Measurements from ENCODE around the gene TNK2. TPM values are rescaled to one million over a fixed set of nuclear protein-coding genes. Genes with fewer than 3 reads are reported as not detected.

Gene TNK2
- total and polyA plus RNA-seq, 7 donors: 37.1 to 322 (median 67.1) TPM

DNA sequence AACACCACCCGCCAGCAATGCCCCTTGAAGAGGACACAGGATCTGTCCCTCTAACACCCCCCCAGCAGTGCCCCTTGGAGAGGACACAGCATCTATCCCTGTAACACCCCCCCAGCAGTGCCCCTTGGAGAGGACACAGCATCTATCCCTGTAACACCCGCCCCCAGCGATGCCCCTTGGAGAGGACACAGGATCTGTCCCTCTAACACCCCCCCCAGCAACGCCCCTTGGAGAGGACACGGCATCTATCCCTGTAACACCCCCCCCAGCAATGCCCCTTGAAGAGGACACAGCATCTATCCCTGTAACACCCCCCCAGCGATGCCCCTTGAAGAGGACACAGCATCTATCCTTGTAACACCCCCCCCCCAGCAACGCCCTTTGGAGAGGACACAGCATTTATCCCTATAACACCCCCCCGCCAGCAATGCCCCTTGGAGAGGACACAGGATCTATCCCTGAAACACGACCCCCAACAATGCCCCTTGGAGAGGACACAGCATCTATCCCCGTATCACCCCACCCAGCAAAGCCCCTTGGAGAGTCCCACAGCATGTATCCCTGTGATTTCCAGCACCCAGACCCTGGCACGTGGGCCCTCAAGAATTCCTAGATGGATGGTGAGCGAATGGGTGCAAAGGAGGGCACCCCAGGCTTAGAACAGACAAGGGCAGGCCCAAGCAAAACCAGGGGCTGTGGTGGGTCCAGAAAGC is 26.9 kb downstream of the TNK2 start:
- Histone ChIP-seq H3K36me3 (ENCODE audit: insufficient read depth in 1 of 2, low read depth in 1 of 2) (peaks cover 5 to 62% of the 10 kb centered on the region in 2 donors), H3K27me3 (ENCODE audit: insufficient read depth in 3 of 3, low read length in 2 of 3) (no peaks in the 10 kb centered on the region), H3K9me3 (no peaks in the 10 kb centered on the region), H3K4me1 (peaks cover 29% of the 10 kb centered on the region), H3K4me3 (no peak overlapping the region), H3K27ac (no peak overlapping the region)
- intact Hi-C loops (cut with DNase I): no loop called here
- DNase-seq: peak in 1 of 2 donors; percentile 19
- 75 to 83% (median 83%) methylated on average over 11 of the region's 12 CpGs for WGBS, 3 donors
- no peak for TF ChIP-seq CTCF (IDR thresholded peaks at IDR 0.05)
- ATAC-seq: no peak

- ATAC-seq (no peak), DNase-seq (peak in 1 of 2 donors; percentile 17)
- WGBS, 3 donors: 80 to 92% (median 88%) methylated on average over 4 of the region's 4 CpGs
- intact Hi-C loops (cut with DNase I): no loop called here
- Histone ChIP-seq H3K9me3 (no peaks in the 10 kb centered on the region), H3K27me3 (ENCODE audit: insufficient read depth in 3 of 3, low read length in 2 of 3) (no peaks in the 10 kb centered on the region), H3K36me3 (ENCODE audit: insufficient read depth in 1 of 2, low read depth in 1 of 2) (peaks cover 5 to 62% of the 10 kb centered on the region in 2 donors), H3K4me1 (peaks cover 16% of the 10 kb centered on the region), H3K4me3 (no peak overlapping the region), H3K27ac (no peak overlapping the region)
- TF ChIP-seq CTCF (IDR thresholded peaks at IDR 0.05): no peak
These were observed 28.3 kb downstream of the TNK2 start for GRCh38 chr3:195880037-195880431.

DNA sequence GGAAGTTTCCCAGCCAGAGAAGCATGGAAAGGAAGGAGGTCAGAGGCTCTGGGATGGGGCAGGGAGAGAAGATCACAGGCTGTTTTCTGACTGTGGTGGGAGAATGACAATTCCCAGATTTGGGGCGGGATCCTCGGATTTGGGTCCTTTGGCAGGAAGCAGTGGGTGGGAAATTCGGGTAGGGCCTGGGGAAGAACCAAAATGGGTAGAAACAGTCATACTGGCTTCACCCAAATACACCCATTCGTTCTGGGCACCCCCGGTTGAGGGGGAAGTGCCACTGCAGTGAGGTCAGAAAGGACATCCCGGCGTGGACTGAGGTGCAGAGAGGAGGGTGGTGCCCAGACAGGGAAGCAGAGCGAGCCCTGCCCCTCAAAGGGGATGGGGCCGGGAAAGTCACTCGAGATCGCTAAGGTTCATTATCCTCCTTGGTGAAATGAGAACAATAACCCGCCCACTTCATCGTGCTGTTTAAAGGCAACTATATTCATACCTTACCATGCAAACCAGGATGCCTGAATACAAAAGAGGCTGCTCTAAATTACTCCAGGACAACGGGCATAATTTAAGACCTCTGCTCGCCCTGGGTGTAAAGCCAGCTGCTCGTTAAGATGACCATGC is 28.8 kb downstream of the TNK2 start:
- intact Hi-C loops (cut with DNase I): no loop called here
- H3K27me3 ChIP-seq (ENCODE audit: insufficient read depth in 3 of 3, low read length in 2 of 3): no peaks in the 10 kb centered on the region
- no peak for TF ChIP-seq CTCF (IDR thresholded peaks at IDR 0.05)
- ATAC-seq (no peak), DNase-seq (no peak)
- peaks cover 11% of the 10 kb centered on the region for H3K4me1 ChIP-seq
- H3K9me3 ChIP-seq: no peaks in the 10 kb centered on the region
- H3K36me3 ChIP-seq (ENCODE audit: insufficient read depth in 1 of 2, low read depth in 1 of 2): peaks cover 5 to 59% of the 10 kb centered on the region in 2 donors
- no peak overlapping the region for H3K4me3 ChIP-seq
- H3K27ac ChIP-seq: no peak overlapping the region
- WGBS, 3 donors: 74 to 82% (median 81%) methylated on average over 16 of the region's 16 CpGs

DNA sequence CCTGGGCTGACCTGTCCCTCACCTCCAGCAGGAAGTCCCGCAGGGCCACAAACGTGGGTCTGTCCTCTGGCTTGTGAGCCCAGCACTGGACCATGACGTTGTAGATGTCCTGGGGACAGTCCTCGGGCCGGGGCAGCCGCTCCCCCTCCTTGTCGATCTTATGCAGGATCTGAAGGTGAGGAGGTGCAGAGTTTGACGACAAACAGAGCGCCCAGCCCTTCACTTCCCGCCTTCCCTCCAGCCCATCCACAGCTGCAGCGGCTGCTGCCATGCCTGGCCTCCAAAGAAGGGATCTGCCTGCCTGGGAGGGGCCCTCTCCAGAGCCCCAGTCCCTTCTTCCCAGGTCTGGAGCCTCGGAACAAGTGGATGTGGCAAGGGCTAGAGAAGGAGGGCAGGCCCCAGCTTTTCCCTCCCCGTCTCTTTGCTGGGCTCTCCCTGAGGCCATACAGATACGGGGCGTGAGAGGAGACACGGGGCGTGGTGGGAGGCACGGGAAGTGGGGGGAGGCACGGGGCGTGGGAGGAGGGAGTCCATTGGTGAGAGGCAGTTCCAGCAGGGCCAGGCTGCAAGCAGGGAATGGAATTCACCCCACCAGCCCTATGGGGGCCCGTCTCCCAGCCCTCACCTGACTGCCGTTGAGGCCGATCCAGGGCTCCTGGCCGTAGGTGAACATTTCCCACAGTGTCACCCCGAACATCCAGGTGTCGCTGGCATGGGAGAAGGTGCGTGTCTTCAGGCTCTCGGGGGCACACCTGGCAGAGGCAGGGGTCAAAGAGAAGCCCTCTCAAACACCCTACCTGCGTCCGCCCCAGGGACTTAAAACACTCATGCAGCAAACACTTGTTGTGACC is 29.7 kb downstream of the TNK2 start:
- no peak for TF ChIP-seq CTCF (IDR thresholded peaks at IDR 0.05)
- Histone ChIP-seq H3K4me3 (no peak overlapping the region), H3K27ac (peak overlapping the region; percentile 72), H3K9me3 (no peaks in the 10 kb centered on the region), H3K4me1 (peaks cover 10% of the 10 kb centered on the region), H3K36me3 (ENCODE audit: insufficient read depth in 1 of 2, low read depth in 1 of 2) (peaks cover 5 to 51% of the 10 kb centered on the region in 2 donors), H3K27me3 (ENCODE audit: insufficient read depth in 3 of 3, low read length in 2 of 3) (no peaks in the 10 kb centered on the region)
- intact Hi-C loops (cut with DNase I): no loop called here
- WGBS, 3 donors: 89 to 91% (median 89%) methylated on average over 30 of the region's 30 CpGs
- peak in 1 of 2 donors; percentile 52 for DNase-seq
- ATAC-seq: no peak

Measured in psoas muscle (tissue), 8 donors.